RCC 7860 (cell line): ENCODE data around the gene CPLX3.

Source experiments
- DNase-seq: peaks from one replicate; pipeline ENCODE4 v3.0.0-alpha.2; 2015; ENCODE audit warnings: low spot score
- FAIRE-seq: peaks from 2 replicates; lab custom pipeline; 2012; peaks lifted over from hg19 to GRCh38; lab: Jason Lieb, UNC

Gene CPLX3

GRCh38 chr15:74843891-74844299, 17.5 kb downstream of the CPLX3 start:
- DNase-seq (no peak), FAIRE-seq (no peak)

DNA sequence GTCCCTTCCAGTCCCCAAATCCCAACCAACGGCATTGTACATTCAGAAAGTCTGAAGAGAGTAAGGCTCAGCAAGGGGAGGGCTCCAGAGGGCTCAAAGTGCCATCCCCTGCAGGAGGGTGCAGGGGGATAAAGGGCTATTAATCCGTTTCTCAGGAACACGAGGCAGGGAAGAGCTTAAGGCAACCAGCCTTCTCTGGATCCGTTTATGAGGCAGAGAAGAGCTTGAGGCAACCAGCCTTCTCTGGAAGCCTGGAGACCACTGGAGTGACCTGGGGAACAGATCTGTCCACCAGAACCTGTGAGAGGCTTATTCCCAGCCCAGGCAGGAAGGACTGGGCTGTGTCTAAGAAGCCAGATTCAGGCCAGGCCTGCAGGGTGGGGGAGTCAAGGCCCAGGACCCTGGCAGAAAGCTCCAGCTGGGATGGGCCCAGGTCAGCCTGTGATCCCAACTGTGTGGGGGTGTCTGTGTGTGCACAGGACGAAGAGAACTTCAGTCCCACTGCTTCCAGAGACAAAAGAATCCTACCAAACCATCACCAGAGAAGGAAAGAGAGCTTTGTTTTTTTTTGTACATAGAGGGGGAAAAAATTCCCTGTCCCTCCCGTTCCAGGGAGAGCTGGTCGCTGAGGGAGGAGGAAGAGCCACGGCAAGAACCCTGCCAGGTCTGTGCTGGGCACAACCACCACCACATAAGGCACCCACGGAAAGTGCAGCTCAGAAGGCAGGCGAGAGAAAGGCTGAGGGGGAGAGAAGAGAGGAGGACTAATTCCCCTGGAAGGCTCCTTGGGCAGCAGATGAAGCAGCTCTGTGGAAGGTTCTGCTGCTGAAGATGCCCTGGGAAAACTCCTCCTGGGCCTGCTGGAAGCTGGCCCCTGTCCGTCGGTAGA, 18.1 kb downstream of the CPLX3 start:
- no peak for DNase-seq
- no peak for FAIRE-seq

DNA sequence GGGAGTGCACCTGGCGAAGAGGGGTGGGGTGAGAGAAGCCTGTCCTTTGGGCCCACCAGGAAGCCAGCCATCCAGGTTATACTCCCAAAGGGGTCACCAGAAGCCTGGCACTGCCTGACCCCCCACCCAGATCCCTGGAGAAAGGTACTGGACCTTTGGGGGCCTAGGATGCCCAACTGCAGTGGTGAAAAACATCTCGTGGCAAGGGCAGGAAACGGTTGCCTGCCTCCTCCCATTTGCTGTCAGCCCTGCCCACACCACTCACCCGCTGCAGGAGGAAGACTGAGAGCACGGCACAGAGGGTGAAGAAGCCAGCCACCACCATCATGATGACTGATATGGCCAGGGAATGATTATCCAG, 18.8 kb downstream of the CPLX3 start:
- DNase-seq: no peak
- FAIRE-seq: no peak

GRCh38 chr15:74845581-74845980, 19.2 kb downstream of the CPLX3 start:
- DNase-seq (no peak), FAIRE-seq (no peak)

DNA sequence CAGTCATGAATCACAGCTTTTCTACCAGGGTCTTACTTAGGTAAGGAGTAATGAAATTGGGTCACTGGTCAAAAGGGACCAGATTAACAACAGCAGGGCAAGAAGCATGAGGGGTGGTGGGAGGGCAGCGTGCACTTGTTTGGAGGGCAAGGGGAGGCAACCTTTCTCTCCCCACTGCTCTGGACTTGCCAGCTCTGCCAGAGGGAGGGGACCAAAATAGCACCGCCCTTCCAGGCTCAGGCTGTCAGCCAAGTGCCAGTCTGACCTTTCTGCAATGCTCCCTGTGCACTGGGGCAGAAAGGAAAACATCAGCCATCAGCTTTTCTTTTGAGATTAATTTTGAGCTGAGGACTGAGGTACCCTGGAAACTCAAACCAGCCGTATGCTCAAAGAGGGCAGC, 21.0 kb downstream of the CPLX3 start:
- FAIRE-seq: no peak

GRCh38 chr15:74850393-74850792, 24.0 kb downstream of the CPLX3 start:
- DNase-seq (no peak), FAIRE-seq (no peak)

More for the DNA sequence above, 21.0 kb downstream of the CPLX3 start:
- no peak for DNase-seq

- no peak for FAIRE-seq
- no peak for DNase-seq
These were observed 25.5 kb downstream of the CPLX3 start for GRCh38 chr15:74851960-74852359.

- no peak for FAIRE-seq
- no peak for DNase-seq
These were observed 28.1 kb downstream of the CPLX3 start for GRCh38 chr15:74854453-74855022.

- FAIRE-seq (no peak), DNase-seq (no peak)
These were observed 29.4 kb downstream of the CPLX3 start for GRCh38 chr15:74855857-74856256.

GRCh38 chr15:74856537-74856936, 30.1 kb downstream of the CPLX3 start:
- DNase-seq (no peak), FAIRE-seq (no peak)

- no peak for DNase-seq
- no peak for FAIRE-seq
These were observed 30.7 kb downstream of the CPLX3 start for GRCh38 chr15:74857082-74857655.

GRCh38 chr15:74857671-74858368, 31.4 kb downstream of the CPLX3 start:
- no peak for DNase-seq
- FAIRE-seq: no peak

- FAIRE-seq (no peak), DNase-seq (no peak)
These were observed 31.9 kb downstream of the CPLX3 start for GRCh38 chr15:74858369-74858740.

GRCh38 chr15:74863239-74864056, 37.0 kb downstream of the CPLX3 start:
- FAIRE-seq: peak; percentile 46
- peak; percentile 58 for DNase-seq

DNA sequence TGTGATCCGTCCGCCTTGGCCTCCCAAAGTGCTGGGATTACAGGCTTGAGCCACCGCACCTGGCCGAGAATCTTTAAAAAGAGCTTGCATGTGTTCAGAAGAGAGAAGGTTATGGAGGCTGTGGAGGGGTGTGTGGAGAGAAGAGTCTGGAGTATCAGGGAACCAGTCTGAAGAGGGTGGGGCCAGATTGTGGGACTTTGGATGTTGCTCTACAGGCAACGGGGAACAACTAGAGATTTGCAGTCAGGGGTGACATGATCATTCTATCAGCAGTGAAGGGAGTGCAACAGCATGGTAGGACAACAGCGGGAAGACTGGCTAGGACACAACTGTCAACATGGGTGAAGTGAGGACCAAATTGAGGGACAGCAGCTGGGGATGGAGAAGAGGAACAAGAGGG, 37.9 kb downstream of the CPLX3 start:
- FAIRE-seq: no peak

DNA sequence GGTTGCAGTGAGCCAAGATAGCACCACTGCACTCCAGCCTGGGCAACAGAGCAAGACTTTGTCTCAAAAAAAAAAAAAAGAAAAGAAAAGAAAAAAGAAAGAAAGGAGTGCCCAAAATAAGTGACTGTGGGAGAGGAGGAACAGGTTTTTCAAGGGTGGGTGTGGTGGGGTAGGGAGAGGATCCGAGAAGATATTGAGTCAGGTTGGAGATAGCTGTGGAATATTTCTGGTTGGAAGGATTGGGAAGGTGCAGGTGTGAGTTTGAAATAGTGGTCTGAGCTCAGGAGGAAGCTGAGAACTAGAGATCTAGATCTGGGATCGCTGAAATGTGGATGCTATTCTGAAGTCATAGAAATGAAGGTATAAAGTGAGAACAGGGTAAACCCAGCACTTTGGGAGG, 38.9 kb downstream of the CPLX3 start:
- no peak for FAIRE-seq
- no peak for DNase-seq

More for the DNA sequence above, 37.9 kb downstream of the CPLX3 start:
- DNase-seq: no peak

GRCh38 chr15:74866090-74866489, 39.7 kb downstream of the CPLX3 start:
- FAIRE-seq (peak; percentile 58), DNase-seq (peak; percentile 52)

- DNase-seq: no peak
- no peak for FAIRE-seq
These were observed 41.1 kb downstream of the CPLX3 start for GRCh38 chr15:74867466-74868038.

- FAIRE-seq (no peak), DNase-seq (no peak)
These were observed 41.6 kb downstream of the CPLX3 start for GRCh38 chr15:74868059-74868458.

- no peak for FAIRE-seq
- no peak for DNase-seq
These were observed 42.9 kb downstream of the CPLX3 start for GRCh38 chr15:74869372-74869725.
